Neural progenitor cell (in vitro differentiated cells): ENCODE measurements around the gene CSNK1G1. TPM values are rescaled to one million over a fixed set of nuclear protein-coding genes. Genes with fewer than 3 reads are reported as not detected.

Experiments
- DNase-seq: peaks from one replicate; pipeline ENCODE4 v3.0.0-alpha.2; 2016; ENCODE audit warnings: low spot score
- H2AFZ ChIP-seq: fragments of 200-600 bp; sonication (generic); replicated peaks from 2 replicates; pipeline ENCODE4 v1.6.1; 2016; ENCODE audit warnings: antibody characterized with exemption
- H3F3A ChIP-seq: fragments of 200-600 bp; sonication (generic); 2 replicates; pipeline ENCODE4 v1.6.1; 2016; ENCODE audit warnings: antibody characterized with exemption, low read depth
- H3K27ac ChIP-seq: fragments of 200-600 bp; sonication (generic); 2 replicates; pipeline ENCODE4 v1.5.1; 2016; ENCODE audit warnings: mild to moderate bottlenecking
- H3K27me3 ChIP-seq: fragments of 200-600 bp; sonication (generic); 2 replicates; pipeline ENCODE4 v1.6.1; 2016; ENCODE audit warnings: mild to moderate bottlenecking, moderate library complexity
- H3K36me3 ChIP-seq: fragments of 200-600 bp; sonication (generic); 2 replicates; pipeline ENCODE4 v1.5.1; 2016
- H3K4me1 ChIP-seq: fragments of 200-600 bp; sonication (generic); 2 replicates; pipeline ENCODE4 v1.6.1; 2016; ENCODE audit warnings: mixed run types
- H3K4me2 ChIP-seq: fragments of 200-600 bp; sonication (generic); 2 replicates; pipeline ENCODE4 v1.6.1; 2016
- H3K4me3 ChIP-seq: fragments of 200-600 bp; sonication (generic); 2 replicates; pipeline ENCODE4 v1.5.1; 2016
- H3K79me2 ChIP-seq: fragments of 200-600 bp; sonication (generic); 2 replicates; pipeline ENCODE4 v1.6.1; 2016; ENCODE audit warnings: low read depth
- H3K9ac ChIP-seq: fragments of 200-600 bp; sonication (generic); 2 replicates; pipeline ENCODE4 v1.6.1; 2016
- H3K9me3 ChIP-seq: fragments of 200-600 bp; sonication (generic); 2 replicates; pipeline ENCODE4 v1.5.1; 2016; ENCODE audit warnings: low read depth
- H4K20me1 ChIP-seq: fragments of 200-600 bp; sonication (generic); 2 replicates; pipeline ENCODE4 v1.6.1; 2016; ENCODE audit warnings: low read depth
- H3K27ac Mint-ChIP-seq: 3 replicates; pipeline ENCODE4 v1.8.0; 2021; ENCODE audit warnings: mixed read lengths
- H3K27me3 Mint-ChIP-seq: 2 replicates; pipeline ENCODE4 v1.8.0; 2022; ENCODE audit warnings: low read depth, mild to moderate bottlenecking, inconsistent platforms, moderate library complexity, mixed read lengths; ENCODE audit not compliant: insufficient read depth
- H3K36me3 Mint-ChIP-seq: 3 replicates; pipeline ENCODE4 v1.8.0; 2021; ENCODE audit warnings: mixed read lengths
- H3K4me1 Mint-ChIP-seq: 3 replicates; pipeline ENCODE4 v1.8.0; 2021; ENCODE audit warnings: mixed read lengths
- H3K4me3 Mint-ChIP-seq: 3 replicates; pipeline ENCODE4 v1.8.0; 2021; ENCODE audit warnings: mild to moderate bottlenecking, moderate library complexity, mixed read lengths
- H3K9me3 Mint-ChIP-seq: 3 replicates; pipeline ENCODE4 v1.8.0; 2020; ENCODE audit warnings: mixed read lengths
- CTCF ChIP-seq: fragments of 200-600 bp; sonication (generic); IDR thresholded peaks from 2 replicates; pipeline ENCODE4 v1.5.1; 2017; ENCODE audit warnings: antibody characterized with exemption, mild to moderate bottlenecking
- EZH2 ChIP-seq: fragments of 200-600 bp; sonication (generic); IDR thresholded peaks from 2 replicates; pipeline ENCODE4 v1.6.1; 2017; ENCODE audit warnings: antibody characterized with exemption, mild to moderate bottlenecking, moderate library complexity
- EZH2phosphoT487 ChIP-seq: fragments of 200-600 bp; sonication (generic); IDR thresholded peaks from 2 replicates; pipeline ENCODE4 v1.6.1; 2017; ENCODE audit warnings: antibody characterized with exemption
- total RNA-seq: library from RNA; depleted of rRNA; stranded (reverse); fragments of >200 nt; gene quantifications from 2 replicates; pipeline ENCODE4 v1.2.3, GENCODE V29; 2015; ENCODE audit warnings: low replicate concordance

The CSNK1G1 gene
- total RNA-seq, 1 donor from 2014 or later, result 23.0 TPM

- H3K36me3 Mint-ChIP-seq, result peaks cover 39% of the 10 kb centered on the region
- Histone ChIP-seq H4K20me1 (no peaks in the 10 kb centered on the region), H3K4me3 (no peak overlapping the region), H3K4me2 (no peak overlapping the region), H3F3A (no peaks in the 10 kb centered on the region), H3K4me1 (no peaks in the 10 kb centered on the region), H3K27ac (no peak overlapping the region), H3K36me3 (no peaks in the 10 kb centered on the region), H3K9ac (no peak overlapping the region), H3K9me3 (no peaks in the 10 kb centered on the region), H3K27me3 (no peaks in the 10 kb centered on the region), H3K79me2 (no peaks in the 10 kb centered on the region), H2AFZ (no peak overlapping the region)
- TF ChIP-seq EZH2phosphoT487, result no peak
- TF ChIP-seq EZH2, result no peak
- no peak for TF ChIP-seq CTCF
- H3K27me3 Mint-ChIP-seq, result peaks cover 2% of the 10 kb centered on the region
- H3K4me3 Mint-ChIP-seq, result no peak overlapping the region
- no peaks in the 10 kb centered on the region for H3K4me1 Mint-ChIP-seq
- DNase-seq, result no peak
- H3K9me3 Mint-ChIP-seq, result no peaks in the 10 kb centered on the region
- no peak overlapping the region for H3K27ac Mint-ChIP-seq
Observed at GRCh38 chr15:64133623-64134344, 222.2 kb downstream of the CSNK1G1 start.

GRCh38 chr15:64132217-64132616 lies 223.8 kb downstream of the CSNK1G1 start:
- H2AFZ ChIP-seq, result no peak overlapping the region

GRCh38 chr15:64131547-64131946 lies 224.4 kb downstream of the CSNK1G1 start:
- Histone ChIP-seq H3K4me2 (no peak overlapping the region), H3K9me3 (no peaks in the 10 kb centered on the region)
- no peak overlapping the region for H3K27ac Mint-ChIP-seq

More at GRCh38 chr15:64132217-64132616, 223.8 kb downstream of the CSNK1G1 start:
- TF ChIP-seq EZH2 (no peak), CTCF (no peak), EZH2phosphoT487 (no peak)
- Histone ChIP-seq H3K27ac (no peak overlapping the region), H3K4me1 (no peaks in the 10 kb centered on the region), H3K4me2 (no peak overlapping the region), H3F3A (no peaks in the 10 kb centered on the region), H3K36me3 (no peaks in the 10 kb centered on the region), H4K20me1 (no peaks in the 10 kb centered on the region), H3K9me3 (no peaks in the 10 kb centered on the region), H3K27me3 (no peaks in the 10 kb centered on the region), H3K9ac (no peak overlapping the region), H3K79me2 (no peaks in the 10 kb centered on the region), H3K4me3 (no peak overlapping the region)
- Mint-ChIP-seq H3K36me3 (peaks cover 48% of the 10 kb centered on the region), H3K27ac (no peak overlapping the region), H3K27me3 (peaks cover 2% of the 10 kb centered on the region), H3K4me1 (no peaks in the 10 kb centered on the region), H3K9me3 (no peaks in the 10 kb centered on the region), H3K4me3 (no peak overlapping the region)
- no peak for DNase-seq

More at GRCh38 chr15:64131547-64131946, 224.4 kb downstream of the CSNK1G1 start:
- H3K27me3 Mint-ChIP-seq, result peaks cover 2% of the 10 kb centered on the region
- Histone ChIP-seq H2AFZ (no peak overlapping the region), H3K9ac (no peak overlapping the region), H3K4me1 (no peaks in the 10 kb centered on the region), H4K20me1 (no peaks in the 10 kb centered on the region), H3K36me3 (no peaks in the 10 kb centered on the region), H3K4me3 (no peak overlapping the region), H3K79me2 (no peaks in the 10 kb centered on the region), H3F3A (no peaks in the 10 kb centered on the region), H3K27me3 (no peaks in the 10 kb centered on the region), H3K27ac (no peak overlapping the region)
- H3K36me3 Mint-ChIP-seq, result peaks cover 45% of the 10 kb centered on the region
- H3K4me1 Mint-ChIP-seq, result no peaks in the 10 kb centered on the region
- no peak overlapping the region for H3K4me3 Mint-ChIP-seq
- TF ChIP-seq CTCF (no peak), EZH2phosphoT487 (no peak), EZH2 (no peak)
- no peaks in the 10 kb centered on the region for H3K9me3 Mint-ChIP-seq
- DNase-seq, result no peak
